HAP-1 (cell line): Measurements from ENCODE around the gene ZNF148.
A peak's percentile ranks its signal among the peaks of the same experiment; 100 is the strongest.

Experiments used
- DNase-seq, 2 experiments: peaks; one replicate each; pipeline ENCODE4 v3.0.0-alpha.2; 2016 to 2020; ENCODE audit warnings: low spot score in 2 of 2
- H3K27me3 ChIP-seq: fragments of 250-450 bp; sonication (Bioruptor Pico); 2 replicates; pipeline ENCODE4 v1.5.1; 2020; ENCODE audit warnings: low read depth, mild to moderate bottlenecking, moderate library complexity
- H3K36me3 ChIP-seq: fragments of 250-450 bp; sonication (Bioruptor Pico); replicated peaks from 2 replicates; pipeline ENCODE4 v1.5.1; 2020; ENCODE audit warnings: mild to moderate bottlenecking
- H3K4me1 ChIP-seq: fragments of 250-450 bp; sonication (Bioruptor Pico); 2 replicates; pipeline ENCODE4 v1.5.1; 2020; ENCODE audit warnings: mild to moderate bottlenecking
- H3K4me3 ChIP-seq: fragments of 250-450 bp; sonication (Bioruptor Pico); 2 replicates; pipeline ENCODE4 v1.5.1; 2020; ENCODE audit warnings: mild to moderate bottlenecking, moderate library complexity
- H3K9me3 ChIP-seq: fragments of 250-450 bp; sonication (Bioruptor Pico); 2 replicates; pipeline ENCODE4 v1.5.1; 2020; ENCODE audit warnings: mild to moderate bottlenecking, moderate library complexity
- in situ Hi-C: fragments of 300-500 bp; cut with MboI; formaldehyde crosslinking; loops from 3 replicates; pipeline ENCODE4 v1.14.3; 2020; ENCODE audit warnings: low sequenced_read_pairs, inconsistent platforms, mixed read lengths

The ZNF148 gene

DNA sequence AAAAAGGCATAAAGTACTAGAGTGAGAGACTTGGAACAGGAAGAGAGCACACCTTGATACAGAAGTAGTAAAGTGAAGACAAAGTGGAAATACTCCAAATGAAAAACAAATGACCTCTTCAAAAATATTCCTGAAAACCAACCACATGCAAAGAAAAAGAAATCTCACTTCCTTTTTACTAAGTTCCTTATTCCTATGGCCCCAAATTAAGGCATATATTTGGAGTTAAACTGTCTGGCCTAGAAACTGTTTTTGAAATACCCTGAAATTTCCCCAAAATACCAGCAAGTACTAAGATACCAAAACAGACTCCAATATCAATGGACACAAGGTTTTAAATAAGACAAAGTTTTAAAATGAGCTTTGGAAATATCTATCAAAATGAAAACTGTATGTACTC is 58.2 kb downstream of the ZNF148 start:
- Histone ChIP-seq H3K4me3 (no peak overlapping the region), H3K27me3 (no peaks in the 10 kb centered on the region), H3K36me3 (peaks cover 9% of the 10 kb centered on the region; the same call in 1 of the 2 replicates), H3K4me1 (peaks cover 9% of the 10 kb centered on the region), H3K9me3 (no peaks in the 10 kb centered on the region)
- no peak for DNase-seq
- in situ Hi-C loops = no loop called here

DNA sequence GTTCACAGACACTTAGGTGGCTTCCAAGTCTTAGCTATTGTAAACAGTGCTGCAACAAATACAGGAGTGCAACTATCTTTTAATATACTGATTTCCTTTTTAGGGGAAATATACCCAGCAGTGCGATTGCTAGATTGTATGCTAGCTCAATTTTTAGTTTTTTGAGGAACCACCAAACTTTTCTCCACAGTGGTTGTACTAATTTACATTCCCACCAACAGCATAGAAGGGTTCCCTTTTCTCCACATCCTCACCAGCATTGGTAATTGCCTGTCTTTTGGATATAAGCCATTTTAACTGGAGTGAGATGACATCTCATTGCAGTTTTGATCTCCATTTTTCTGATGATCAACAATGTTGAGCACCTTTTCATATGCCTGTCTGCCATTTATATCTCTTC is 58.9 kb downstream of the ZNF148 start:
- in situ Hi-C loops = no loop called here
- no peaks in the 10 kb centered on the region for H3K27me3 ChIP-seq

DNA sequence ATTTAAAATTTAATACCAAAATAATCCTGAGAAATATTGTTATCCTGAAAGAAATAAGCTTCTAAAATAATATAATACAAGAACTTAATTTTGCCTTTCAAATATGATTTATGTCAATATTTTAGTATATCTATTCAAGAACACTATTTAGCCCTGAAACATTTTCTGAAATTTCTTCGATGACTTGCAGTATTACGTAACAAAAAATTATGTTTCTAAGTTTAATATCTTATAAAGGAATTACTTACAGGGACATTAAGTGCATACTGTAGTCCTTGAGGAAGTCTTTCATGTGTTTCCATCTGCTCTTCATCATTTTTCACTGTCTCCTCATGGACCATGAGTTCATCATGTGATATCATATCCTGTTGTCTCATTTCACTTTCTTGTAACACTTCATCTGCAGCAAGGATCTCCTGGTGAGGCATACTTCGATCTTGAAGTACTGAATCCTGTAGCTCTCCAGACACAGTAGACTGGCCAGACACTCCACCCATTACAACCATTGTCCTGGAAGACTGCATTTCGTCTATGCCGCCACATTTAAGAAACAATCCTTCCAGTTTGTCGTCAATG is 62.0 kb downstream of the ZNF148 start:
- Histone ChIP-seq H3K4me3 (no peak overlapping the region), H3K27me3 (no peaks in the 10 kb centered on the region), H3K4me1 (peaks cover 4% of the 10 kb centered on the region), H3K9me3 (no peaks in the 10 kb centered on the region), H3K36me3 (peaks cover 17% of the 10 kb centered on the region)
- DNase-seq = no peak
- in situ Hi-C loops = no loop called here

More for the DNA sequence above, 58.9 kb downstream of the ZNF148 start:
- no peaks in the 10 kb centered on the region for H3K9me3 ChIP-seq
- DNase-seq = no peak
- peaks cover 10% of the 10 kb centered on the region; the same call in 1 of the 2 replicates for H3K36me3 ChIP-seq
- H3K4me1 ChIP-seq = peaks cover 9% of the 10 kb centered on the region
- no peak overlapping the region for H3K4me3 ChIP-seq

DNA sequence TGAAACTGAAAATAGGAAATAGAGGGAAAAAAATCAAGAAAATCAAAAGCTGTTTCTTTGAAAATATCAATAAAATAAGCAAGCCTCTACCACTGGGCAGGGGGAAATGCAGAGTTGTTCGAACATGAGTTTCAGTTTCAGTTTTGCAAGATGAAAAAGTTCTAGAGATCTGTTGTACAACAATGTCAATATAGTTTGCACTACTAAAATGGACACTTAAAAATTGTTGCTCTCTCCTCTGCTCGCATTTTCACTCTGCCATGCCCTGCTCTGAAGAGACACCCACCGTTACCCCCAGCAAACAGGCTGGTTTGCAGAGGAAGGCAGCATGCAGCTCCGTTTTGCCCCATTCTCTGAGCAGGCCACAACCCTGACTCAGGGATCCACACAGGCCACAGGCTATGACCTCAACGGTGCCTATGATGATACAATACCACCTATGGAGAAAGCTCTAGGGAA is 64.5 kb downstream of the ZNF148 start:
- in situ Hi-C loops = no loop called here

DNA sequence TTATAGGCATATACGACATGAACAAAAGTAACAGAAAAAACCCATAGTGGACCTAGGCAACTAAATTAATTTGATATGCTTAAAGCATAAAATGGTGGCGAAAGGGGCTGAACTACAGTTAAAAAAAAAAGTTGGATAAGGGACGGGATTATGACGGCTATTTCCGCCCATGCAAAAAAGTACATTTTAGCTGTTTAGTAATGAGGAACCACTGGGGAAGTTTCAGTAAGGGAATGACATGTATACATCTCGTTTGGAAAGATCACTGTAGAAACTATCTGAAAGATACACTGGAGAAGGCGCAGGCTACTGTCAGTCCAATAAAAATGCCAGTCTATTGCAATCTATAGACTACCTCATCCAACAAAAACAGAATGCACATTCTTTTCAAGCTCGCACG is 65.6 kb downstream of the ZNF148 start:
- Histone ChIP-seq H3K9me3 (no peaks in the 10 kb centered on the region), H3K27me3 (no peaks in the 10 kb centered on the region), H3K4me3 (no peak overlapping the region), H3K4me1 (no peaks in the 10 kb centered on the region), H3K36me3 (peaks cover 17% of the 10 kb centered on the region)
- DNase-seq = no peak
- in situ Hi-C loops = no loop called here

More for the DNA sequence above, 64.5 kb downstream of the ZNF148 start:
- Histone ChIP-seq H3K4me3 (no peak overlapping the region), H3K9me3 (no peaks in the 10 kb centered on the region), H3K4me1 (no peaks in the 10 kb centered on the region), H3K27me3 (no peaks in the 10 kb centered on the region), H3K36me3 (peaks cover 17% of the 10 kb centered on the region)
- DNase-seq = no peak

DNA sequence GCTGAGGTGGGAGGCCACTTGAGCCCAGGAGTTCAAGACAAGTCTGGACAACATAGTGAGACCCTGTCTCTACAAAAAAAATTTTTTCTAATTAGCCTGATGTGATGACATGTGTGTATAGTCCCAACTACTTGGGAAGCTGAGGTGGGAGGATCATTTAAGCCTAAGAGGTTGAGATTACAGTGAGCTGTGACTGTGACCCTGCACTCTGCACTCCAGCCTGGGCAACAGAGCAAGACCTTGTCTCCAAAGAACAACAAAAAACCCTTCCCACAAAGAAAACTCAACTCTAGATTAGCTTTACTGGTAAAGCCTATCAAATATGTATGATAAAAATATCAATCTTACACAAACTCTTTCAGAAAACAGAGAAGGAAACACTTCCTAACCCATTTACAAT is 68.5 kb downstream of the ZNF148 start:
- in situ Hi-C loops = no loop called here
- H3K4me1 ChIP-seq = peaks cover 3% of the 10 kb centered on the region; the same call in 1 of the 2 replicates
- no peaks in the 10 kb centered on the region for H3K27me3 ChIP-seq
- DNase-seq = no peak
- H3K36me3 ChIP-seq = peaks cover 7% of the 10 kb centered on the region
- no peaks in the 10 kb centered on the region for H3K9me3 ChIP-seq
- no peak overlapping the region for H3K4me3 ChIP-seq

DNA sequence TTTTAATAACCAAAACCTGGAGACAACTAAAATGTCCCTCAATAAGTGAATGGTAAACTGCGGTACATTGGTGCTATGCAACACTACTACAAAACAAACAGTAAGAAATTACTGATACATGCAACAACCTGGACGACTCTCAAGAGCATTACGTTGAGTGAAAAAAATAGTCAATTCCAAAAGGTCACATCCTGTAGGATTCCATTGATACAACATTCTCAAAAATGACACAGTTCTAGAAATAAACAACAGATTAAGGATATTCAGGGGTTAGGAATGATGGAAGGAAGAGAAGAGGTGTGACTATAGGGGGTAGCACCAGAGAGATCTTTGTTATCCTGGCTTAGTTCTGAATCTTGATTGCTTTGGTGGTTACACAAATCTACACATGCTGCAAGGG is 72.2 kb downstream of the ZNF148 start:
- Histone ChIP-seq H3K4me1 (peaks cover 3% of the 10 kb centered on the region; the same call in 1 of the 2 replicates), H3K4me3 (no peak overlapping the region), H3K27me3 (no peaks in the 10 kb centered on the region), H3K9me3 (no peaks in the 10 kb centered on the region), H3K36me3 (no peaks in the 10 kb centered on the region)
- no peak for DNase-seq
- in situ Hi-C loops = no loop called here

DNA sequence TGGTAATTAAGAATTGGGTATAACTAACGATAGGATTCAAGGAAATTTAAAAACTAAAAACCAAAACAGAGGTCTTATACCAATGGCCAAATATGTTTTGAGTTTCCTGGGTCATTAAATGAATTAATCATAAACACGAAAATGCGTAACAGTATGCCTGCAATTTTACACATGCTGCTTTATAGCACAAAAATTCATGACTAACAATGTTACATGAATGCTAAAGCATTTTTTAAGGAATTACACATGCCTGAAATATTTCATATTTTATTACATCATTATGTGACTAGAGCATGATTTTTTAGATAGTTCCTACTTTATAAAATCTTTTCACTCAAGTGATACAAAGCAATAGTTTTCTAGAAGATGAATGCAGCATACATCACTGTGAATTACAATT is 74.7 kb downstream of the ZNF148 start:
- DNase-seq = no peak
- in situ Hi-C loops = no loop called here
- H3K4me3 ChIP-seq = no peak overlapping the region

DNA sequence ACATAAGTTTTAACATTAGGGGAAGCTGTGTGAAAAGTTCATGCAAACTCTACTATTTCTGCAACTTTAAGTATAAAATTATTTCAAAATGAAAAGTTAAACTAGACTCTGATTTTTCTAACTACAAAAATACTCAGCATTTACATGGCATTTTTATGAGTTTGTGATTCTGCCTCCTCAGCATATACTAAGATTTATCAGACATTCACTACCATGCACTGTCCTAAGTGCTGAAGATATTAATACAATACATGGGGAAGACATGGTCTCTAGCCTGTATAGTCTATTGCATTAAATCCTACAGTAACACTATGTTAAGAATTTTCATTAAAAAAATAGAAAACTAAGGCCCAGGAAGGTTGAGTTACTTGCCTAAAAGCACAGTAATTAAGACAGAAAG is 80.7 kb downstream of the ZNF148 start:
- Histone ChIP-seq H3K9me3 (no peaks in the 10 kb centered on the region), H3K27me3 (no peaks in the 10 kb centered on the region), H3K4me3 (no peak overlapping the region), H3K36me3 (no peaks in the 10 kb centered on the region), H3K4me1 (no peaks in the 10 kb centered on the region)
- no peak for DNase-seq
- in situ Hi-C loops = no loop called here

More for the DNA sequence above, 74.7 kb downstream of the ZNF148 start:
- H3K27me3 ChIP-seq = no peaks in the 10 kb centered on the region
- no peaks in the 10 kb centered on the region for H3K36me3 ChIP-seq
- peaks cover 3% of the 10 kb centered on the region; the same call in 1 of the 2 replicates for H3K4me1 ChIP-seq
- no peaks in the 10 kb centered on the region for H3K9me3 ChIP-seq

DNA sequence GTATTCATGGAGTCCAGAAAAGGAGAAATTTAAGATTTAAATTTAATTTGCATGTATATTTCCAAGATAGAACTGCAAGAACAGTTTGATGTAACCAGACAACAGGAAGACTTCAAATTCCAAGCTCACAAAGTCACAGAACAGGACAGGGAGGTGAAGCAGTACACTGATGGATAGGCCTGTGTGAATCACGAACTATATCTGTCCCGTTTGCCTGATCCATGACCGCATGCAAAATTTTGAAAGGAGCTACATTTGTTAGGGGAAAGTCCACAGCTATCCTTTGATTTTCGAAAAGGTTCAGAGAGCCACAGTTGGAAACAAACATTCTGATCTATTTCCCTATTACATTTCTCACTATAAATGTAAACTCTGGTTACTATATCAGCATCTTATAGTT is 83.1 kb downstream of the ZNF148 start:
- no peaks in the 10 kb centered on the region for H3K27me3 ChIP-seq
- in situ Hi-C loops = no loop called here
- H3K4me1 ChIP-seq = no peaks in the 10 kb centered on the region
- no peaks in the 10 kb centered on the region for H3K9me3 ChIP-seq
- no peak for DNase-seq
- no peaks in the 10 kb centered on the region for H3K36me3 ChIP-seq
- no peak overlapping the region for H3K4me3 ChIP-seq

DNA sequence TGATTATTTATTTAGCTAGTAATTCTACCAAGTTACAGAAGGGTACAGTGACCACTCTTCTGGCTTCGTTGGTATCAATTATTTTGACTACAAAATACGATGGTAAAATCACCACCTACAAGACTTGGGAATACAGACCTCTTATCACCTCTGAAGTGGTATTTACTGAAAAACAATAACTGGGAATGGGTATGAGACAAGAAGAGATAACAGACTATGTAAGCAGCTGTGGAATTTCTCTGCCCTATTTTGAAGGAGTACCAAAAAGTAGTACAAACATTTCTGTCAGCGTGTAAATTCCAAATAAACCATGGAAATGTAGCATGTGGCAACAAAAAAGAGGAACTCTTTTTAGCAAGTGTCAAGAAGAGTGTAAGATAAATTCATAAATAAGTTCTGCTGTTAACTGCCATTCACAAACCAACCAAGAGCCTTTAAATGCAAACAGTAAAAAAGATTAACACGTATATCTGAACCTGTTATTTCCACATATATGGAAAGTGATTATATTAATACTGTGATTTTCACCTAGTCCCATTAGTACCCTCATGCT is 85.6 kb downstream of the ZNF148 start:
- DNase-seq = no peak
- H3K36me3 ChIP-seq = no peaks in the 10 kb centered on the region; the same call in 1 of the 2 replicates

DNA sequence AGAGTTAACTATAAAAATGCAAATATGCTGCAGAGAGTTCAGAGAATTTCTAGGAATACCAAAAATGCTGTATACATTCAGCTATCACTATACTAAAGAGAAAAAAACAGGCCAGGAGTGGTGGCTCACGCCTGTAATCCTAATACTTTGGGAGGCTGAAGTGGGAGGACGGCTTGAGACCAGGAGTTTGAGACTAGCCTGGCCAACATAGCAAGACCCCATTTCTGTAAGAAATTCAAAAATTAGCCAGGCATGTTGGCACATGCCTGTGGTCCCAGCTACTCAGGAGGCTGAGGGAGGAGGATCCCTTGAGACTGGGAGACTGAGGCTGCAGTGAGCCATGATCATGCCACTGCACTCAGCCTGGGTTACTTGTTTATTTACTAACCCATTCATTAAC is 87.9 kb downstream of the ZNF148 start:
- Histone ChIP-seq H3K4me1 (peaks cover 11% of the 10 kb centered on the region), H3K9me3 (no peaks in the 10 kb centered on the region), H3K4me3 (no peak overlapping the region), H3K27me3 (no peaks in the 10 kb centered on the region), H3K36me3 (no peaks in the 10 kb centered on the region; the same call in 1 of the 2 replicates)
- in situ Hi-C loops = no loop called here
- DNase-seq = no peak

More for the DNA sequence above, 85.6 kb downstream of the ZNF148 start:
- Histone ChIP-seq H3K9me3 (no peaks in the 10 kb centered on the region), H3K27me3 (no peaks in the 10 kb centered on the region), H3K4me3 (no peak overlapping the region), H3K4me1 (no peaks in the 10 kb centered on the region)
- in situ Hi-C loops = no loop called here

DNA sequence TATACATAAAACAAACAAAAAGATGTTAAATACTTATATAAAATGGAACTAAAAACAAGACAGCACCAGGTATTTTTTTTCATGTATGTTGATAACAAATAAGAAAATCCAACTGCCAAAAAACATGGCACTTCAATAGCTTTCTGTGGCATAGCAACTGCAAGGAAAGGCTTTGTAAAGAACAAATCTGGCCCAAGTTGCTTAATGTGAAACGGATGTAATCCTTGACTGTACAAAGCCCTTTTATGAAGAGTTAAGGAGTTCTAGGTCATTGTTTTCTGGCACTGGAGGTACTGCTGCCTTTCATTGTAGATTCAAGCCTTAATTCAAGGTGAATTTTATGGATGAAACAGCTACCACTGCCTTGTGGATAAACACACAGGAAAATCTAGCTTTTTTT is 93.7 kb downstream of the ZNF148 start:
- in situ Hi-C loops = no loop called here
- H3K27me3 ChIP-seq = no peaks in the 10 kb centered on the region

DNA sequence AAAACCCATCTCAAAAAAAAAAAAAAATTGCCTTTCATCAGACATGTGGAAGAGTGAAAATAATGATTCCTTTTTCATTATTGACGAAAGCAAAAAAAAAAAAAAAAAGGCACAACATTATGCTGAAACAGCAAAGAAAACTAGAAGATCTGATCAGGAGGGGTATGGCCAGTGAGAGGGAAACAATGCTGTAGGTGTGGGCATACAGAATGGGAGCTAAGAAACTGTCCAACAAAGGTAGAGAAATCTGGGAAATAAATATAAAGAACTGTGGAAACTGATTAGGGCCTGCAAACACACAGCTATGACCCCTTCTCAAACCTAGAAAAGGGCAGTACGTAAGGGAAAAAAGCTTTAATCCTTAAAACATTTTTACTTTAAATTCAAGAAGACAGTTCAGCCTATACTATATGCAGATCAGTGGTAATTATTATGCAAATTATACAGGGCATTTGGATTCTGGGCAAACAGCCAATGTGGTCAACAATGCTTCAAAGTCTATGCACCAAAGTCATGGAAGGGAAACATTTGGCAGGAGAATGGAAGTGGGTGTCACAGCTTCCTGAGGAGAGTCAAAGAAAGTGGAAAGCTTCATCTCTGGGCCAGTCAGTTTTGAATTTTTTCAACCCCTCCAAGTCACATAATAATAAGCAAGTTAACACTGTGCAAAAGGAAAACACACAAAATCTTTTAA is 94.3 kb downstream of the ZNF148 start:
- Histone ChIP-seq H3K36me3 (no peaks in the 10 kb centered on the region), H3K27me3 (no peaks in the 10 kb centered on the region), H3K4me3 (no peak overlapping the region), H3K9me3 (no peaks in the 10 kb centered on the region), H3K4me1 (peaks cover 26% of the 10 kb centered on the region)
- in situ Hi-C loops = no loop called here
- DNase-seq = peak; percentile 86 to 91

More for the DNA sequence above, 93.7 kb downstream of the ZNF148 start:
- Histone ChIP-seq H3K4me3 (no peak overlapping the region), H3K9me3 (no peaks in the 10 kb centered on the region), H3K36me3 (no peaks in the 10 kb centered on the region; the same call in 1 of the 2 replicates), H3K4me1 (peaks cover 26% of the 10 kb centered on the region)
- peak; percentile 18 to 71 for DNase-seq
